H7 (cell line): Measurements from ENCODE around the gene PALMD. TPM values are rescaled to one million over a fixed set of nuclear protein-coding genes. Genes with fewer than 3 reads are reported as not detected.

Experiments used
- DNase-seq: peaks from one replicate; pipeline ENCODE4 v3.0.0; 2012
- H3K27me3 ChIP-seq: 2 replicates; pipeline ENCODE4 v1.6.0; 2011; ENCODE audit warnings: mild to moderate bottlenecking, low read length; ENCODE audit not compliant: control insufficient read depth, insufficient read depth
- H3K36me3 ChIP-seq: replicated peaks from 2 replicates; pipeline ENCODE4 v1.5.1; 2011; ENCODE audit warnings: low read length; ENCODE audit not compliant: control insufficient read depth, insufficient read depth
- H3K4me3 ChIP-seq: 2 replicates; pipeline ENCODE4 v1.5.1; 2011; ENCODE audit warnings: low read depth, mild to moderate bottlenecking, control low read depth, low read length, moderate library complexity; ENCODE audit not compliant: insufficient read depth
- total RNA-seq: library from RNA; depleted of rRNA; stranded (reverse); fragments of >200 nt; shearing (Covaris generic); gene quantifications from 2 replicates; pipeline ENCODE4 v1.2.3, GENCODE V29; 2014

The PALMD gene
- total RNA-seq, 1 experiment from 2014 or later: not detected

DNA sequence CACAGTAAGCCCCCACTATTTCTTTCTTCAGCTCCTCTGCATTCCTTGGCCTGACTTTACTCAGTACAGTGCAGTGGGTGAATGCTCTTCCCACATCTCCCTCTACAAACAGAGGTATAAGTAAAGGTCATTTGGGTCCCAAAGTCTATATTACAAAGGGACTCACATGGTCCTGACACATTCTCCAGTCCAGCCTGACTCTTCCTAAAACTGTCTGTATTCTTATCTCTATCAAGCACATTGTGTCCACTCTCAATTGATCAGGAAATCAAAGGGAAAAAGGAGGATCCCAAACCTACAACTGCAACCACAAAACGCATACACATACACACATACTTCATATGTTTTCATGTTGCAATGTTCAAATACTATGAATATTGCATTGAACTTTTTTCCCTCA is 71.1 kb downstream of the PALMD start:
- no peaks in the 10 kb centered on the region for H3K36me3 ChIP-seq
- DNase-seq: no peak
- no peaks in the 10 kb centered on the region for H3K27me3 ChIP-seq
- H3K4me3 ChIP-seq: no peak overlapping the region

GRCh38 chr1:99723251-99723650 is 77.3 kb downstream of the PALMD start:
- no peaks in the 10 kb centered on the region for H3K27me3 ChIP-seq

GRCh38 chr1:99725996-99726395 is 80.1 kb downstream of the PALMD start:
- no peak for DNase-seq
- Histone ChIP-seq H3K4me3 (no peak overlapping the region), H3K36me3 (no peaks in the 10 kb centered on the region), H3K27me3 (no peaks in the 10 kb centered on the region)

More at GRCh38 chr1:99723251-99723650, 77.3 kb downstream of the PALMD start:
- H3K36me3 ChIP-seq: no peaks in the 10 kb centered on the region
- H3K4me3 ChIP-seq: no peak overlapping the region
- no peak for DNase-seq

GRCh38 chr1:99726407-99726806 is 80.5 kb downstream of the PALMD start:
- H3K36me3 ChIP-seq: no peaks in the 10 kb centered on the region
- H3K27me3 ChIP-seq: no peaks in the 10 kb centered on the region
- no peak overlapping the region for H3K4me3 ChIP-seq
- DNase-seq: no peak

DNA sequence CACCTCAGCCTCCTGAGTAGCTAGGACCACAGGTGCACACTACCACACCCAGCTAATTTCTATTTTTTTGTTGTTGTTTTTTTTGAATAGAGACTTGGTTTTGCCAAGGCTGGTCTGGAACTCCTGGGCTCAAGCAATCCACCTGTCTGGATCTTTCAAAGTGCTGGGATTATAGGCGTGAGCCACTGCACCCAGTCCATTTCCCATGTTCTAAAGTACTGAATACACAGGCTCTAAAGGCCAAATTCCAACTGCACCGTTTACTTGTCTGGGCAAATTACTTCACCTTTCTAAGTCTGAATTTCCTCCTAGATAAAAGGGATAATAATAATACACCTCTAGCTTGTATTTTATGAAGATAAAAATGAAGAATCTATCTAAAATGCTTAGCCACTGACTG is 80.9 kb downstream of the PALMD start:
- Histone ChIP-seq H3K27me3 (no peaks in the 10 kb centered on the region), H3K36me3 (no peaks in the 10 kb centered on the region), H3K4me3 (no peak overlapping the region)
- DNase-seq: no peak

DNA sequence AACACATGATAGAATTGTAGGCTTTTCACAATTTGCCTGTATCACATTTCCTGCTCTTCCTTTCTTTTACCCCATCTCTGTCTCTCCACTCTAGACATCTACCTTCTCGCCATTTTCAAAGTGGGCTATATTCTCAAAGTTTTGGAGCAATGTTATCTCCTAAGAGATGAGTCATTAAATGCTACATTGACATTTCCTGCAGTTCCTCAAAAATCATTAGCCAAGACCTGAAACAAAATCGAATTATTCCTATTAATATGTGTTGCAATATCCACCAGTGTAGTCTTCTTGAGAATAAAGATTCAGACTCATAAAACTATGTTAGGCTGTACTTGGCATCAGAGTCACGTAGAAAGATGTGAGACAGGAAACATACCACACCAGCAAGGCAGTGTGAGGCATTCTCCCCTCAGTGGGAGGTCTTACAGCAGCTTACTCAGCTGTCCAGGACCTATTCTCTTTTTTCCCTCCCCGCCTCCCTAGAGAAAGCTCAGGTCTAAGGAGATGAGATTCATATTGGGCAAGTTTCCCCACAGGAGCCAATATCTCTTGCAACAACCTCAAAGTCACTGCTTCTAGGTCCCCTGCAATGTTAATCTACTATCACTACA is 81.8 kb downstream of the PALMD start:
- H3K4me3 ChIP-seq: no peak overlapping the region
- DNase-seq: peak; percentile 39
- no peaks in the 10 kb centered on the region for H3K36me3 ChIP-seq
- H3K27me3 ChIP-seq: no peaks in the 10 kb centered on the region

DNA sequence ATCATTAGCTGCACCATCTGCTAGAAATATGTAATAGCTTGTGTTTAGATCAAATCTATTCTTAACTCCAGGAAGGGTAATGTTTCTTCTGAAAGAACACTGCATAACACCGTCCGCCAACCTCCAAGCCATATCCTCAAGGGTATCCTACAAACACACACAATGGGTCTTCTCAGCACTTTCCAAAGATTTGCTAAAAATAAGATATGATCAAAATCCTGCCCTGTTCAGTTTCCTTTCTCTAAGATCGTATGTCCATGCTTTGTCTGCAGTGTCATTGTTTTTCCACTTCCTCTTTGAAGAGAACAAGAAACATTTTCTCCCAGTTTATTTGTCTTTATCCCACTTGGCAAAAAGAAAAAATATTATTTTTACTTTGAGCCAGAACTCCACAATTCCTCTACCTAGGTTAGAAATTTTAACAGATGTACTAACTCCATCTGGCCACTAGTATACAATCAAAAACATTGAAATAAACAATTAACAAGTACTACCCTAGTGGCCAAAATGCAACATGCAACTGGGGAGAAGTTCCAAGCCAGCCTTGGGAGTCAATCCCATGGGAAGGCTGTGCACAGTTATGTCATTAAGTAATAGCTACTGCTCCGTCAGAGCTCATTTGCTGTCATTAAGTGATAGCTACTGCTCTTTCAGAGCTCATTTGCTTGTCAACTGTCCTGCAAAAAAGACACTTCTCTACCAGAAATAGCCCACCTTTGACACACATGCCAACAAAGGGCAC is 82.8 kb downstream of the PALMD start:
- Histone ChIP-seq H3K36me3 (no peaks in the 10 kb centered on the region), H3K4me3 (no peak overlapping the region), H3K27me3 (no peaks in the 10 kb centered on the region)
- peak; percentile 50 for DNase-seq

DNA sequence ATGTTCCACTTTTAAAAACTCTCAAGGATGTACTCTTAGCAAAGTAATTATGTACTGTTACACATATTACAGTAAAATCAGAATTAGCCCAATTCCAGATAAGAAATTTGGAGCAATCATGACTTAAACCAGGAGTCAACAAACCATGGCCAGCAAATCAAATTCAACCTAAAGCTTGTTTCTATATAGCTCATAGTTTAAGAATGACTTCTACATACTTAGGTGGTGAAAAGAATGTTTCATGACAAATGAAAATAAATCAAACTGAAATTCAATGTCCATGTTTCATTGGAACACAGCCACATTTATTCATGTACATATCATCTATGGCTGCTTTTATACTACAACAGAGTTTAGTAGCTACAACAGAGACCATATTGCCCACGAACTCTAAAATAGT is 85.5 kb downstream of the PALMD start:
- no peak for DNase-seq
- no peaks in the 10 kb centered on the region for H3K36me3 ChIP-seq
- no peaks in the 10 kb centered on the region for H3K27me3 ChIP-seq
- H3K4me3 ChIP-seq: no peak overlapping the region

DNA sequence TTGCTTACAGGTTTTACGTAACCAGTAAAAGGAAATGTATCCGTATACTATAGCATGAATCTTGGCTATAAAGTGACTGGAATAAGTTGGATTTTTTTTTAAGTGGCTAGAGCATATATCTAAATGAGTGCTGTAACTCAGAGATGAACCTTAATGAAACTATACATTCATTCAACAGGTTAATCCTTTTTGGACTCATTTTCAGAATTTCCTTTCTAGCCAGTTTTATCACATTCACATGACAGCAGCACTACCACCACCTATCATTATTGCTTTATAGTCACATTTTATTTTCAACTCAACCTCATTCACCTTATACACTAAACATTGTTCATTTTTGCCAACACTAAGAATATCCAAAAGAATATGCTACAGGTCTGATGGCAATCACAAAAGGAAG is 89.9 kb downstream of the PALMD start:
- Histone ChIP-seq H3K27me3 (no peaks in the 10 kb centered on the region), H3K4me3 (no peak overlapping the region), H3K36me3 (no peaks in the 10 kb centered on the region)
- no peak for DNase-seq

- H3K36me3 ChIP-seq: no peaks in the 10 kb centered on the region
- peak; percentile 61 for DNase-seq
- H3K27me3 ChIP-seq: no peaks in the 10 kb centered on the region
These were observed 91.1 kb downstream of the PALMD start for GRCh38 chr1:99737016-99737415.

GRCh38 chr1:99738858-99739465 is 93.0 kb downstream of the PALMD start:
- Histone ChIP-seq H3K4me3 (no peak overlapping the region), H3K27me3 (no peaks in the 10 kb centered on the region), H3K36me3 (no peaks in the 10 kb centered on the region)
- no peak for DNase-seq

More at GRCh38 chr1:99737016-99737415, 91.1 kb downstream of the PALMD start:
- no peak overlapping the region for H3K4me3 ChIP-seq

- Histone ChIP-seq H3K36me3 (no peaks in the 10 kb centered on the region), H3K27me3 (no peaks in the 10 kb centered on the region), H3K4me3 (no peak overlapping the region)
- DNase-seq: no peak
These were observed 94.2 kb downstream of the PALMD start for GRCh38 chr1:99740141-99740540.
